GM12892 (cell line): ENCODE measurements around the gene FAM222A.

Experiments
- POLR2A ChIP-seq: IDR thresholded peaks from 2 replicates; pipeline ENCODE4 v1.6.1; 2011; ENCODE audit warnings: low read depth, low read length, control low read depth
- POLR2AphosphoS5 ChIP-seq: IDR thresholded peaks from 2 replicates; pipeline ENCODE4 v1.6.1; 2011; ENCODE audit warnings: low read depth, low read length, control low read depth
- TAF1 ChIP-seq: IDR thresholded peaks from 2 replicates; pipeline ENCODE4 v1.6.1; 2011; ENCODE audit warnings: low read depth, mild to moderate bottlenecking, control low read depth, low read length, borderline replicate concordance

DNA sequence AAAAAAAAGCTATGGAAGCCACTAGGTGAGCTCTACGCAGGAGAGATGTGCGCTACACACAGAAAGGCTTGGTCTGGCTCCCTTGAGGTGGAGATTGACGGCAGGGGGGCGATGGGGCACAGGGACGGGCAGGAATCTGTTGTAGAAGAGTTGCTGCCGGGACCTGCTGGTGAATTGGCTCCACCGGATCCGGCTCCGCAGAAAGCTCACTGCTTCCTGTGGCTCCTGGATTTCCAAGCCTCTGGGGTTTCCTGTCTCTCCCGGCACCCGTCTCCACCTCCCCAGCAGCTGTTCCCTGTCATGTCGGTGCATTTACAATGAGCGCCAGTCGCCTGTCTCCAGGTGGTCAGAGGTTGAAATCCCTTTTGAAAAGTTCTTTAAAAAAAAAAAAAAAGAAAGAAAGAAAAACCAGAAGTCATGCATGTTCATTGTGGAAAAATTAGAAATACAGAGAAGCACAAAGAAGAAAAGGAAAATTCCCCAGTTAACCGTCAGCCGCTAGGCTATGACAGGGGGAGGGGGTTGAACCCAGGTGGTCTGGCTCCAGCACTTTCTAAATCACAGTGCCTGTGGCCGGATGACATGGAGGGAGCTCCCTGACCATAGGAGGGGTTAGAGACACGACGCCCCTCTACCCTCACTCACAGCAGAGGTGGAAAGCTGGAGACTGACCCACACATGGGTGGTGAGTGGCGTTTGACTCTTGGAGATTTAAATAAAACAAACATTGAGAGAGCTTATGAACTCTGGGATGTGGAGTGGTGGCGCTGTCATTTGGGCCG is 20.8 kb downstream of the FAM222A start:
- TF ChIP-seq POLR2AphosphoS5 (no peak), TAF1 (no peak), POLR2A (no peak)
